NB4 (cell line): ENCODE data around the gene ADRA2C.

ENCODE experiments used
- DNase-seq: peaks from one replicate; pipeline ENCODE4 v3.0.0; 2010; ENCODE audit warnings: low read depth
- H3K4me3 ChIP-seq: one replicate; pipeline ENCODE4 v1.5.1; 2011; ENCODE audit warnings: mild to moderate bottlenecking, low read depth, low read length, moderate library complexity
- CTCF ChIP-seq: IDR thresholded peaks from one replicate; pipeline ENCODE4 v1.5.1; 2012; ENCODE audit warnings: low read depth, low read length
- MYC ChIP-seq: IDR thresholded peaks from 2 replicates; pipeline ENCODE4 v1.6.1; 2011; ENCODE audit warnings: low read depth, low read length
- POLR2A ChIP-seq: IDR thresholded peaks from 2 replicates; pipeline ENCODE4 v1.6.1; 2011; ENCODE audit warnings: mild to moderate bottlenecking; ENCODE audit not compliant: insufficient read length; ENCODE audit errors: extremely low read depth
- TF ChIP-seq, protein P1 (sequence below): IDR thresholded peaks from 2 replicates; pipeline ENCODE4 v1.6.1; 2011; ENCODE audit warnings: low read depth, low read length

Gene ADRA2C

GRCh38 chr4:3816983-3817960, 51.1 kb downstream of the ADRA2C start:
- TF ChIP-seq MYC, result no peak
- TF ChIP-seq, protein P1, sequence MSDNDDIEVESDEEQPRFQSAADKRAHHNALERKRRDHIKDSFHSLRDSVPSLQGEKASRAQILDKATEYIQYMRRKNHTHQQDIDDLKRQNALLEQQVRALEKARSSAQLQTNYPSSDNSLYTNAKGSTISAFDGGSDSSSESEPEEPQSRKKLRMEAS, result no peak
- no peak for TF ChIP-seq CTCF
- TF ChIP-seq POLR2A, result no peak
- H3K4me3 ChIP-seq, result no peak overlapping the region
- DNase-seq, result no peak
